ENCODE results near the gene TCFL5.

DNA sequence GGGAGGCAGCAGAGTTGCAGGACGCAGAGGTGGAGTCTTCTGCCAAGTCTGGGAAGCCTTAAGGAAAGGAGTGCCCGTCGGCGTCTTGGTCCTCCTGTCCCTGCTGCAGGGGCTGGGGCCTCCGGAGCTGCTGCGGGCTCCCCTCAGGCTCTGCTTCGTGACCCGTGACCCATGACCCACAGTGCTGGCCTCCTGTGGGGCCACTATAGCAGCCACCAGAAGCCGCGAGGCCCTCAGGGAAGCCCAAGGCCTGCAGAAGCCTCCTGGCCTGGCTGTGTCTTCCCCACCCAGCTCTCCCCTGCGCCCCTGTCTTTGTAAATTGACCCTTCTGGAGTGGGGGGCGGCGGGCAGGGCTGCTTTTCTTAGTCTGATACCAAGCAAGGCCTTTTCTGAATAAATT lies 48.0 kb downstream of the TCFL5 start:
- no peak for TF ChIP-seq CTCF (conservative IDR thresholded peaks at IDR 0.05; ENCODE audit: low read length)
- TF ChIP-seq EZH2phosphoT487 (IDR thresholded peaks at IDR 0.05; ENCODE audit: borderline replicate concordance), result no peak
